NB4 (cell line): Measurements from ENCODE around the gene HIF1AN.

Experiments
- DNase-seq: peaks from one replicate; pipeline ENCODE4 v3.0.0; 2010; ENCODE audit warnings: low read depth
- H3K4me3 ChIP-seq: one replicate; pipeline ENCODE4 v1.5.1; 2011; ENCODE audit warnings: mild to moderate bottlenecking, low read depth, low read length, moderate library complexity
- CTCF ChIP-seq: IDR thresholded peaks from one replicate; pipeline ENCODE4 v1.5.1; 2012; ENCODE audit warnings: low read depth, low read length
- MAX ChIP-seq: IDR thresholded peaks from 2 replicates; pipeline ENCODE4 v1.6.1; 2011; ENCODE audit warnings: low read depth, low read length
- MYC ChIP-seq: IDR thresholded peaks from 2 replicates; pipeline ENCODE4 v1.6.1; 2011; ENCODE audit warnings: low read depth, low read length
- POLR2A ChIP-seq: IDR thresholded peaks from 2 replicates; pipeline ENCODE4 v1.6.1; 2011; ENCODE audit warnings: mild to moderate bottlenecking; ENCODE audit not compliant: insufficient read length; ENCODE audit errors: extremely low read depth

The HIF1AN gene

GRCh38 chr10:100560248-100560647 is 24.5 kb downstream of the HIF1AN start:
- no peak for TF ChIP-seq MAX
- TF ChIP-seq POLR2A = no peak
- TF ChIP-seq CTCF = no peak
- TF ChIP-seq MYC = no peak
- DNase-seq = no peak
- no peak overlapping the region for H3K4me3 ChIP-seq

- no peak overlapping the region for H3K4me3 ChIP-seq
- DNase-seq = no peak
- TF ChIP-seq MYC = no peak
- TF ChIP-seq CTCF = no peak
- TF ChIP-seq MAX = no peak
- TF ChIP-seq POLR2A = no peak
These were observed 25.3 kb downstream of the HIF1AN start for GRCh38 chr10:100561005-100561404.

- H3K4me3 ChIP-seq = no peak overlapping the region
- DNase-seq = peak; percentile 74
- no peak for TF ChIP-seq MYC
- TF ChIP-seq POLR2A = no peak
- no peak for TF ChIP-seq MAX
- peak; percentile 54 for TF ChIP-seq CTCF
These were observed 26.4 kb downstream of the HIF1AN start for GRCh38 chr10:100562008-100562672.

DNA sequence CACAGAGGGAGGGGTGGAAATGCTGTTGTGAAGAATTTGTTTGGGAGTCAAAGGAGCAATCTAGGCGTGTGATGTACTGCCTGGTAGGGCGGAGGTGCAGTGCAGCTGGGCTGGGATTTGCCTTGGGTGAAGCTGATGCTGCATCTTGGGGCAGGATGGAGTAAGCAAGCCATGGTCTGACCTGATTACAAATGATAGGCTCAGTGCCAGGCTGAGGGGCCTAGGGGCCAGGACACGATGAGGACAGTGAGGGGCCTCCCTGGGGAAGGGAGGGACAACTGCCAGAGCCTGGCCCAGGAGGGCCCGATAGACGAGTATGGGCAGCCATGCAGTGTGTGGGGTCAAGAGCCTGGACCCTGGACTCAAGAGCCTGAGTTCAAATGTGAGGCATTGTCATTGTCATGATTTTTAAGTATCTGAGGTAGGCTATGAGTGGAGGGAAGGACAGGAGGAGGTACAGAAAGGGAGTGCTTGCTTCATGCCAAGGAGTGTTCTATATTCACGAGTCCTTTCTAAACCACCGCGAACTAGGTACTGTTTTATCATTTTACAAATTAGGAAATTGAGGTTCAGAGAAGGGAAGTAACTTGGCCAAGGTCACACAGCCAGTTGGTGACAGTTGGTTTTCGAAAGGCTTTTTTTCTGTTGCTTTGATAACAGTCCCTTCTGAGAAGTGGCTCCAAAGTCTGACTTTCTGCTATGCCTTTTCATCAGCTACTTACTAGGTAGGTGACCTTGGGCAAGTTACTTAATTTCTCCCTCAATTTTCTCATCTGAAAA is 29.7 kb downstream of the HIF1AN start:
- no peak overlapping the region for H3K4me3 ChIP-seq
- TF ChIP-seq POLR2A = no peak
- TF ChIP-seq MYC = no peak
- no peak for TF ChIP-seq MAX
- TF ChIP-seq CTCF = no peak
- no peak for DNase-seq

- no peak for TF ChIP-seq POLR2A
- no peak overlapping the region for H3K4me3 ChIP-seq
- DNase-seq = no peak
These were observed 30.8 kb downstream of the HIF1AN start for GRCh38 chr10:100566561-100566960.

DNA sequence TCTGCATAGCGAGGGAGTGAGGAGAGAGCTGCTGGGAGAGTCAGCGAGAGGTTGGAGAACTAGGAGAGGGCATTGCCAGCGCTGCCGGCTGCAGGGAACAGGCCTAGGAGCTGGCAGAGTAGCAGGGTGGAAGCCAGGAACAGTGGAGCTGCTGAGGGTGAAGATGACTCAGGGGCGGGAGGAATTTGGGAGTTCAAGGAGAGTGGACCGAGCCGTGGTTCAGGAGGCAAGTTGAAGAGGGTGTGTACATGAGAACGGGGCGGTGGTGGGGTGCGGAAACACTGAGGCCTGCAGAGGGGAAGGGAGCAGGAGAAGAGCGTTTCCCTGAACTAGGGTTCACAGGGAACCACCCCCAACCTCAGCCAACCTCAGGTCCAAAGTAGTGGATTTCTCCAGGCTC is 31.5 kb downstream of the HIF1AN start:
- DNase-seq = no peak
- TF ChIP-seq MYC = no peak
- no peak for TF ChIP-seq CTCF
- no peak for TF ChIP-seq POLR2A
- no peak for TF ChIP-seq MAX
- no peak overlapping the region for H3K4me3 ChIP-seq
